Stimulated activated CD4-positive, alpha-beta T cell treated with anti-CD3 and anti-CD28 coated beads, Interleukin-12 subunit alpha, Interleukin-12 subunit beta, amount 100 ng/mL, for 48 hours (primary cell): ENCODE measurements around the gene CPSF4.
A peak's percentile ranks its signal among the peaks of the same experiment; 100 is the strongest.

Source experiments
- DNase-seq, 3 donors: peaks; one replicate each; pipeline ENCODE4 v3.0.0-alpha.2; 2020; ENCODE audit warnings: low read depth in 2 of 3, low spot score in 1 of 3

Gene CPSF4

DNA sequence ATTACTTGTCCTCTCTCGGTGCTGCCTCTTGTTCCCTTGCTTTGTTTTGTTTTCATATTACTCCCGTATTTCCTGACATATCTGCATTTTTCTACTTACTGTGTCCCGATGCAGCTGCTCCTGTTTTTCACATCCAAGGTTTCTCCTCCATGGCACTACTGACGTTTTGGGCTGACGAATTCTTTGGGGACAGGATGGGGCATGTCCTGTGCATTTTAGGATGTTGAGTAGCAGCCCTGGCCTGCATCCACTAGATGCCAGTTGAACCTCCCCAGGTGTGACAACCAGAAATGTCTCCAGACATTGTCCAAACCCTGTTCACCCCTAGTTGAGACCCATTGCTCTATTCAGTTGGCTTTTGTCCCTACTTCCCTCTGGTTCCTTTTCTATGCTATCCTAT, 46.4 kb downstream of the CPSF4 start:
- DNase-seq: no peak

- DNase-seq: no peak
Measured at GRCh38 chr7:99489235-99489634, 50.5 kb downstream of the CPSF4 start.

GRCh38 chr7:99490878-99491277, 52.1 kb downstream of the CPSF4 start:
- no peak for DNase-seq

DNA sequence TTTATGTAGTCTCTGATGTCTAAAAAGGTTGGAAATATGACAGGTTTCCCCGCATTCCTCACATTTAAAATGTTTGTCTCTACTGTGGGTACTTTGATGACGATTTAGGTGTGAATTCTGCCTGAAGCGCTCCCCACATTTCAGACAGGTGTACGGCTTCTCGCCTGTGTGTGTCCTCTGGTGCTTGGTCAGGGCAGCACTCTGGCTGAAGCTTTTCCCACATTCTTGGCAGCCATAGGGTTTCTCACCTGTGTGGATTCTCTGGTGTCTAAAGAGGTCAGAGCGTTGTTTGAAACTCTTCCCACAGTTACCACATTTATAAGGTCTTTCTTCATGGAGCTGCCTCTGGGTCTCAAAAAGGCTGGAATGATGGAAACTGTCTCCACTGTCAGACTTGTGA, 55.1 kb downstream of the CPSF4 start:
- DNase-seq: no peak

DNA sequence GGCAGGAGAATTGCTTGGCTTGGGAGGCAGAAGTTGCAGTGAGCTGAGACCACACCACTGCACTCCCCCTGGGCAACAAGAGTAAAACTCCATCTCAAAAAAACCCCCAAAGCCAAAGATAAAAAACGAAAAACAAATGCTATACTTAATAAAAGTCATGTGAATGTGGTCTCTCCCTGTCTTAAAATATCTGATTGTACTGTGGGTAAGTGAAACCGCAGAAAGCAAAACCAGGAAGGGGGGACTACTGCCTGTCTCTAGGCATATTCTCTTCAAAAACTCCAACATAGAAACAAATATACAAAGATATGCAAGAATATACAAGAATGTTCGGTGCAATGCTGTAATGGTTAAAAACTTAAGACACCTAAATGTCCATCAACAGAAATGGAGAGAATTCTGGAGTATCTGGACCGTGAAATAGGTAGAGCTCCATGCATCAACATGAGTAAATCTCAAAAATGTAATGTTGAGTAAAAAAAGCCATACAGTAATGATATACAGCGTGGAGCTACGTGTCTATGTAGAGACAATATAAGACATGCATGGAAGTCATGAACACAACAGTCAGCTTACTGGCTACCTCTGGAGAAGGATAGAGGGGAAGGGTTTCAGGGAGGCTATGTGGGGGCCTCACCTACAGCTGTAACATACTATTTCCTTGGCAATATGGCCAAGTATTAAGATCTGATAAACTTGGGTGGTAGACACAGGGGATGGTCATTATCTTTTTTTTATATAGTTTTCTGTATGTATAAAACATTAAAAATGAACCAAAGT, 59.2 kb downstream of the CPSF4 start:
- DNase-seq: no peak

- no peak for DNase-seq
Measured at GRCh38 chr7:99498546-99498944, 59.8 kb downstream of the CPSF4 start.

DNA sequence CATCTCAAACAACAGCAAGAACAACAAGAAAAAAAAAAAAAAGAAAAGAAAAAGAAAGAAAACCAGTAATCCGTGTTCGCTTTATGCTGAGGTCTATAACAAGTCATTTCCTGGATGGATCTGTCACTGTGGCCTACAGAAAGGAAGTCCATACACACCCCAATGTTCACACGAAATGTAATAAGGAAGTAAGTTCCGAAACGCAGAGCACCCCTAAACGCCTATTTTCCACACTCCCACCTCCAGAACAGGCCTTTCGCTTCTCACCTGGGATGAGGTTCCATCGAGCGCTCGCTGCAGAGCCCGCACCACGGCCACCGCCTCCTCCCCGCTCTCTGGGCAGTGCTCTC, 60.6 kb downstream of the CPSF4 start:
- DNase-seq: no peak

DNA sequence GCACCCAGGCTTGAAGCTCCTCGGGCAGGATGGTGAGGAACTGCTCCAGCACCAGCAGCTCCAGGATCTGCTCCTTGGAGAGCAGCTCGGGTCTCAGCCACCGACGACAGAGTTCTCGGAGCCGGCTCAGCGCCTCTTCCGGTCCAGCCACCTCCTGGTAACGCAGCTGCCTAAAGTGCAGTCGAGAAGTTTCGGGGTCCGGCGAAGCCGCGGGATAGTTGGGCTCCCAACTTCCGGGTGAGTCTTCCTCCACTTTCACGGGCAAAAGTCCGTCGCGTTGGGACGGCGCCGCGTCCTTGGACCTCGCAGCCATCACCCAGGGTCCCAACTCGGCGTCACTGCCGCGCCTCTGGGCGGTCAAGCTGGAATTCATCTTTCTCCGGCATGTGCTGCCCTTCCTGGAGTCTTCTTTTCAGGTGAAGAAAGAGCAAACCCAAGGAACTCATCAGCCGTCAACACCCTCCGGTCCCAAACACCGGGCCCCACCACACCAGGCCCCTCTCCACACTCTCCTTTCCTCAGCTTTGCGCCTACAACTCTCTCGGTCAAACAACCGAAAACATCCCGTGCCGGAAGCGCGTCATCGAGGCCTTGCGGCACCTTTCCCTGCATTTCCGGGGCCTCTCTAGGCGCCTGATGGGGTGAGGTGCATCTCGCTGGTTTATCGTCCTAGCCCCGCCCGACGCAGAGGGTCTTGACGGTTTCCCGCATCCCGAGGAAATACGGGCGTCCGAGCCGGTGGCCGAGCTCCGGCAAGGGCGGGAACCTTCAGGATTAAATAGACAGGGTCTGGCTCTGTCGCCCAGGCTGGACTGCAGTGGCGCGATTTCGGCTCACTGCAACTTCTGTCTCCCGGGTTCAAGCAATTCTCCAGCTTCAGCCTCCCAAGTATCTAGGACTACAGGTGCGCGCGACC, 61.2 kb downstream of the CPSF4 start, which contains the start of gene ZNF394:
Gene ZNF394, minus strand, starts transcription at position 561 of the 916 bp plus-strand sequence. Its CDS starts 188 bp downstream, at position 373.
- peak; percentile 73 to 87 (median 86) for DNase-seq

DNA sequence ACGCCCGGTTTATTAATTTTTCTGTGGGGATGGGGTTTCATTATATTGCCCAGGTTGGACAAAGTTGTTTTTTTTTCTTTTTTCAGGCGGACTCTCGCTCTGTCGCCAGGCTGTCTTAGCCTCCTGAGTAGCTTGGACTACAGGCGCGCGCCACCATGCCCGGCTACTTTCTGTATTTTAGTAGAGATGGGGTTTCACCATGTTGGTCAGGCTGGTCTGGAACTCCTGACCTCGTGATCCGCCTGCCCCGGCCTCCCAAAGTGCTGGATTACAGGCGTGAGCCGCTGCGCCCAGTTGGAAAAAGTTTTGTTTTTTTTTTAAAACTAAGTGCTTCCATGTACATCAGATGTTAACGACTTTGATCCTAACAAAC, 61.9 kb downstream of the CPSF4 start:
- no peak for DNase-seq

DNA sequence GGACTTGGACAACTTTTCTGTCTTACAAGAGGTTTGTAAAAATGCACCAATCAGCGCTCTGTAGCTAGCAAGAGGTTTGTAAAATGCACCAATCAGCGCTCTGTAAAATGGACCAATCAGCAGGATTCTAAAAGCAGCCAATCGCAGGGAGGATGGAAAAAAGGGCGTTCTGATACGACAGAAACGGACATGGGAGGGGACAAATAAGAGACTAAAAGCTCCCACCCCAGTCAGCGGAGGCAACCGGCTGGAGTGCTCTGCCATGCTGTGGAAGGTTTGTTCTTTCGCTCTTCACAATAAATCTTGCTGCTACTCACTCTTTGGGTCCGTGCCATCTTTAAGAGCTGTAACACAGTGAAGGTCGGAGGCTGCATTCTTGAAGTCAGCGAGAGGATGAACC, 62.5 kb downstream of the CPSF4 start:
- peak in 1 of 3 donors; percentile 13 for DNase-seq

DNA sequence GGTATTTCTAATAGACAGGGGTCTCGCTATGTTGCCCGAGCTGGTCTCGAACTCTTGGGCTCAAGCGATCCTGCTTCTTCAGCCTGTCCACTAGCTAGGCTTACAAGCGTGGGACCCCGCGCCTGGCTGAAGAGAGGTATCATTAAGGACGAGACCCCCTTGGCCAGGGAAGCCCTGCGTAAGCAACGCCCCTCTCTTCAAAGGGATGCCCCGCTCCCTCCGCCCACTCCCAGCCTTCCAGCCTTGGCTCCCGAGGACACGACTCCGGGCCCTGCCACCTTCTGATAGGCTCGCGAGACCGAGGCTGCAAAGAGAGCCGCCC, 65.5 kb downstream of the CPSF4 start:
- no peak for DNase-seq

DNA sequence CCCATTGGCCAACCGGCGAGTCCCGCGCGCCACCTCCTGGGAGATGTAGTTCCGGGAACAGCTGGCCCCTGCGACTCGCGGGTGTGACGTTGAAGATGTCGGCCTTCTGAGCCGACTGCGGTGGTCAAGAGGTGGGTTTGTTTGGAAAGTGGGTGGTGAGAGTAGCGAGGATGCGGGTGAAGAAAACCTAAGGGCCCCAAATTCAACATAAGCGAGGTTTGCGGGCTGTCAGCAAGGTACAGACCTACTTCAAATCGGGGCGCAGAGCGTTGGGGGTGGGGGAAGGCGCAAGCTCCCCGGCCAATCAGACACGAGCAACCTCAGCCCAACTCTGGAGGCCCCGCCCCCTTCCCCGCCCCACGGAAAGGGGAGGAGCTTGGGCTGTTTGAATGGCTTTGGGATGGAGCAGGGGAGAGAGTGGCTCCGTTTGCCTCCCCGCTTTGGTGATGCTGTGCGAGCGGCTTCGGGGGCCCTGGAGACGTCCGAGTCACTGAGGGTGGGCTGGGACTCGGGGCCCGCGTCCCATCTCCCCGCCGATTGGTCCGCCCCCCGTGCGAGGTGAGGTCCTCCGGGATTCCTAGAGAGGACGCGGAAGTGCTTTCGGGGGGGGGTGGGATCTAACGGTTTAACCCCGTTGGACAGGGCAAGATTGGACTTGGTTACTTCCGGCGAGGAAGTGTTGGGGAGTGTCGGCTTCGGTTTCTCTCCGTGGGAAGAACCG, 66.0 kb downstream of the CPSF4 start, which contains the start of gene ZKSCAN5:
Gene ZKSCAN5, plus strand, starts transcription at position 60 of the 721 bp plus-strand sequence. CDS start 1,383 bp downstream, outside the sequence.
- DNase-seq: peak; percentile 97 to 98 (median 97)

- no peak for DNase-seq
Measured at GRCh38 chr7:99505324-99505662, 66.5 kb downstream of the CPSF4 start.
